ENCODE results near the gene EIF2A.

DNA sequence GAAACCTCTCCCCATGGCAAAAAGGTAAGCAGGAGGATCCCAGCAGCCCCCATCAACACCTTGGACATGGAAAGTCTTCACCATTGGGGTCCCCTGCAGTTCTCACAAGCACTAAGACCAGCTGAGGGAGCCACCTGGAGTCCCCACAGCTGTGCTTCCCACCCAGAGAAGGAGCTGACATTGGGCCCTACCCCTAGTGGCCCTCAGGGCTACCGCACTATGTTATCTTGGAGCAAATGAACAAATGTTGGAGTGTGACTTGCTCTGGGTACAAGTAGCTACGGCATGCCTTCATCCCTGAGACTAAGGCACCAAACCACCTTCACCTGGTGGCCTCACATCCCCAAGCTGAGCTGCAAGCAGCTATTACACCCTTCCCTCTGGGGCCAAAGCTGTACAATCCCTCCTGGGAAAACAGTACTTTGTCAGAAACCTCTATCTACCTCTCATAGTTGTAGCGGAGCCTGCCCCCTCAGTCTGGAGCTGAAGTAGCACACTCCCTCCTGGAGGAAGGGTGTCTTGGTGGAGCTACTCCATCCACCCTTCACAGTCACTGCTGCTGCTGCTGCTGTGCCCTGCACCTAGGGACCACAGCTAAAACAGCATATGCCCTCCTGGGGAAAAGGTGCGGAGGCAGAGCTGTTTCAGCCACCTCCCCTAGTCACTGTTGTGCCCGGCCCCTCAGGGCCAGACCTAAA is 43.0 kb upstream of the EIF2A start:
- TF ChIP-seq, protein P1, sequence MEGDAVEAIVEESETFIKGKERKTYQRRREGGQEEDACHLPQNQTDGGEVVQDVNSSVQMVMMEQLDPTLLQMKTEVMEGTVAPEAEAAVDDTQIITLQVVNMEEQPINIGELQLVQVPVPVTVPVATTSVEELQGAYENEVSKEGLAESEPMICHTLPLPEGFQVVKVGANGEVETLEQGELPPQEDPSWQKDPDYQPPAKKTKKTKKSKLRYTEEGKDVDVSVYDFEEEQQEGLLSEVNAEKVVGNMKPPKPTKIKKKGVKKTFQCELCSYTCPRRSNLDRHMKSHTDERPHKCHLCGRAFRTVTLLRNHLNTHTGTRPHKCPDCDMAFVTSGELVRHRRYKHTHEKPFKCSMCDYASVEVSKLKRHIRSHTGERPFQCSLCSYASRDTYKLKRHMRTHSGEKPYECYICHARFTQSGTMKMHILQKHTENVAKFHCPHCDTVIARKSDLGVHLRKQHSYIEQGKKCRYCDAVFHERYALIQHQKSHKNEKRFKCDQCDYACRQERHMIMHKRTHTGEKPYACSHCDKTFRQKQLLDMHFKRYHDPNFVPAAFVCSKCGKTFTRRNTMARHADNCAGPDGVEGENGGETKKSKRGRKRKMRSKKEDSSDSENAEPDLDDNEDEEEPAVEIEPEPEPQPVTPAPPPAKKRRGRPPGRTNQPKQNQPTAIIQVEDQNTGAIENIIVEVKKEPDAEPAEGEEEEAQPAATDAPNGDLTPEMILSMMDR (IDR thresholded peaks at IDR 0.05 in 2 of 3, conservative IDR thresholded peaks at IDR 0.05 in 1 of 3; ENCODE audit: insufficient read depth in 2 of 3, low read depth in 1 of 3, low read length in 3 of 3) = peak; percentile 17 to 71 (median 33); a peak in 4 of 6 replicates
- TF ChIP-seq KAT7 (CRISPR knock-in tag; IDR thresholded peaks at IDR 0.05; ENCODE audit: borderline replicate concordance) (no peak), NR2C2 (CRISPR knock-in tag; IDR thresholded peaks at IDR 0.05) (no peak), NR2C2 (tag; IDR thresholded peaks at IDR 0.05) (no peak), TBP (optimal IDR thresholded peaks at IDR 0.05; ENCODE audit: low read depth, low read length) (no peak)
